BLaER1 (cell line): ENCODE results near the gene FAM131C.
"Not testable (repeated sequence)": the region's sequence is repeated elsewhere in the genome, so short reads cannot be mapped to it uniquely, and the experiment has no call there.

Experiments
- H3K27ac ChIP-seq: shearing (Covaris generic); formaldehyde crosslinking; 2 replicates; pipeline ENCODE4 v1.8.1; 2022
- H3K27me3 ChIP-seq: shearing (Covaris generic); formaldehyde crosslinking; 2 replicates; pipeline ENCODE4 v1.8.1; 2022
- H3K36me3 ChIP-seq: shearing (Covaris generic); formaldehyde crosslinking; 2 replicates; pipeline ENCODE4 v1.8.1; 2022
- H3K4me1 ChIP-seq: shearing (Covaris generic); formaldehyde crosslinking; 2 replicates; pipeline ENCODE4 v1.8.1; 2022
- H3K4me2 ChIP-seq: shearing (Covaris generic); formaldehyde crosslinking; 2 replicates; pipeline ENCODE4 v1.8.1; 2022
- H3K4me3 ChIP-seq: shearing (Covaris generic); formaldehyde crosslinking; 2 replicates; pipeline ENCODE4 v1.8.1; 2022
- H3K9ac ChIP-seq: shearing (Covaris generic); formaldehyde crosslinking; 2 replicates; pipeline ENCODE4 v1.8.1; 2022
- H3K9me3 ChIP-seq: shearing (Covaris generic); formaldehyde crosslinking; 2 replicates; pipeline ENCODE4 v1.8.1; 2022
- H4K20me1 ChIP-seq: shearing (Covaris generic); formaldehyde crosslinking; 2 replicates; pipeline ENCODE4 v1.8.1; 2022
- Cebpa-rat ChIP-seq: shearing (Covaris generic); IDR thresholded peaks from 2 replicates; pipeline ENCODE4 v1.8.1; 2022

FAM131C gene

GRCh38 chr1:16054598-16055540, 18.6 kb downstream of the FAM131C start:
- H3K4me1 ChIP-seq = peaks cover 25% of the 10 kb centered on the region
- TF ChIP-seq Cebpa-rat = no peak
- no peaks in the 10 kb centered on the region for H3K36me3 ChIP-seq
- H3K9me3 ChIP-seq = no peaks in the 10 kb centered on the region
- H3K27me3 ChIP-seq = no peaks in the 10 kb centered on the region
- no peaks in the 10 kb centered on the region for H4K20me1 ChIP-seq
- H3K4me2 ChIP-seq = peak overlapping the region; percentile 60; the same call in 1 of the 2 replicates
- H3K4me3 ChIP-seq = no peak overlapping the region
- H3K9ac ChIP-seq = no peak overlapping the region
- no peak overlapping the region for H3K27ac ChIP-seq

GRCh38 chr1:16053781-16054502, 19.5 kb downstream of the FAM131C start:
- no peaks in the 10 kb centered on the region for H3K27me3 ChIP-seq
- no peaks in the 10 kb centered on the region for H4K20me1 ChIP-seq
- H3K4me3 ChIP-seq = no peak overlapping the region
- H3K4me2 ChIP-seq = 0 out of 2 replicates have a peak overlapping the region, but pooled peaks have one; percentile 30
- no peaks in the 10 kb centered on the region for H3K36me3 ChIP-seq
- no peaks in the 10 kb centered on the region for H3K9me3 ChIP-seq
- no peak overlapping the region for H3K27ac ChIP-seq
- peaks cover 28% of the 10 kb centered on the region for H3K4me1 ChIP-seq
- TF ChIP-seq Cebpa-rat = no peak
- no peak overlapping the region for H3K9ac ChIP-seq

GRCh38 chr1:16051949-16052348, 21.5 kb downstream of the FAM131C start:
- peaks cover 32% of the 10 kb centered on the region for H3K4me1 ChIP-seq
- H3K36me3 ChIP-seq, H3K4me2 ChIP-seq, H3K9me3 ChIP-seq, H3K27ac ChIP-seq, H3K4me3 ChIP-seq, H3K27me3 ChIP-seq, H3K9ac ChIP-seq, H4K20me1 ChIP-seq: not testable (repeated sequence)

- H3K27ac ChIP-seq = no peak overlapping the region
- no peaks in the 10 kb centered on the region for H3K9me3 ChIP-seq
- H4K20me1 ChIP-seq = no peaks in the 10 kb centered on the region
- no peaks in the 10 kb centered on the region for H3K27me3 ChIP-seq
- no peak overlapping the region for H3K4me2 ChIP-seq
- H3K36me3 ChIP-seq = no peaks in the 10 kb centered on the region
- no peak overlapping the region for H3K4me3 ChIP-seq
- H3K4me1 ChIP-seq = peaks cover 29% of the 10 kb centered on the region
- no peak for TF ChIP-seq Cebpa-rat
- H3K9ac ChIP-seq = no peak overlapping the region
These were observed 22.4 kb downstream of the FAM131C start for GRCh38 chr1:16051039-16051438.

GRCh38 chr1:16050328-16050727, 23.1 kb downstream of the FAM131C start:
- Histone ChIP-seq H3K4me1 (peaks cover 22% of the 10 kb centered on the region), H3K4me2 (no peak overlapping the region), H3K36me3 (no peaks in the 10 kb centered on the region), H3K27me3 (no peaks in the 10 kb centered on the region), H3K4me3 (no peak overlapping the region), H4K20me1 (no peaks in the 10 kb centered on the region), H3K27ac (no peak overlapping the region), H3K9ac (no peak overlapping the region), H3K9me3 (no peaks in the 10 kb centered on the region)
- TF ChIP-seq Cebpa-rat = no peak

GRCh38 chr1:16048573-16049189, 24.8 kb downstream of the FAM131C start:
- Histone ChIP-seq H3K27ac (0 out of 2 replicates have a peak overlapping the region, but pooled peaks have one; percentile 9), H3K9me3 (no peaks in the 10 kb centered on the region), H3K4me3 (peak overlapping the region; percentile 56), H3K4me1 (peaks cover 7% of the 10 kb centered on the region; the same call in 1 of the 2 replicates), H3K27me3 (no peaks in the 10 kb centered on the region), H4K20me1 (no peaks in the 10 kb centered on the region), H3K9ac (peak overlapping the region; percentile 38; the same call in 1 of the 2 replicates), H3K4me2 (peak overlapping the region; percentile 80), H3K36me3 (no peaks in the 10 kb centered on the region)
- TF ChIP-seq Cebpa-rat = no peak

GRCh38 chr1:16047791-16048475, 25.5 kb downstream of the FAM131C start:
- Histone ChIP-seq H3K4me3 (no peak overlapping the region), H3K9me3 (no peaks in the 10 kb centered on the region), H3K4me2 (peak overlapping the region; percentile 80; the same call in 1 of the 2 replicates), H3K36me3 (no peaks in the 10 kb centered on the region), H3K27me3 (no peaks in the 10 kb centered on the region), H4K20me1 (no peaks in the 10 kb centered on the region), H3K4me1 (peaks cover 7% of the 10 kb centered on the region; the same call in 1 of the 2 replicates), H3K9ac (no peak overlapping the region), H3K27ac (no peak overlapping the region)
- no peak for TF ChIP-seq Cebpa-rat

- Histone ChIP-seq H3K4me2 (no peak overlapping the region), H3K36me3 (no peaks in the 10 kb centered on the region), H3K4me3 (no peak overlapping the region), H3K27me3 (no peaks in the 10 kb centered on the region), H3K27ac (no peak overlapping the region), H3K9me3 (no peaks in the 10 kb centered on the region), H3K4me1 (peaks cover 7% of the 10 kb centered on the region; the same call in 1 of the 2 replicates), H4K20me1 (no peaks in the 10 kb centered on the region), H3K9ac (no peak overlapping the region)
- TF ChIP-seq Cebpa-rat = no peak
These were observed 26.6 kb downstream of the FAM131C start for GRCh38 chr1:16046842-16047241.

GRCh38 chr1:16043950-16044349, 29.5 kb downstream of the FAM131C start:
- no peak overlapping the region for H3K27ac ChIP-seq
- H4K20me1 ChIP-seq = no peaks in the 10 kb centered on the region
- no peaks in the 10 kb centered on the region for H3K36me3 ChIP-seq
- peaks cover 4% of the 10 kb centered on the region; the same call in 1 of the 2 replicates for H3K4me1 ChIP-seq
- no peaks in the 10 kb centered on the region for H3K27me3 ChIP-seq
- no peak overlapping the region for H3K4me3 ChIP-seq
- H3K9ac ChIP-seq = no peak overlapping the region
- no peak for TF ChIP-seq Cebpa-rat
- no peaks in the 10 kb centered on the region for H3K9me3 ChIP-seq
- H3K4me2 ChIP-seq = no peak overlapping the region
